Activated CD4-positive, CD25-positive, alpha-beta regulatory T cell treated with anti-CD3 and anti-CD28 coated beads, Interleukin-2, amount 50 U/mL, for 16 hours (primary cell): ENCODE data around the gene GATAD2A.
"Not testable (repeated sequence)": the region's sequence is repeated elsewhere in the genome, so short reads cannot be mapped to it uniquely, and the experiment has no call there.

Experiments
- DNase-seq: peaks from one replicate; pipeline ENCODE4 v3.0.0-alpha.2; 2020; ENCODE audit warnings: low read depth, low spot score

Gene GATAD2A, protein sequence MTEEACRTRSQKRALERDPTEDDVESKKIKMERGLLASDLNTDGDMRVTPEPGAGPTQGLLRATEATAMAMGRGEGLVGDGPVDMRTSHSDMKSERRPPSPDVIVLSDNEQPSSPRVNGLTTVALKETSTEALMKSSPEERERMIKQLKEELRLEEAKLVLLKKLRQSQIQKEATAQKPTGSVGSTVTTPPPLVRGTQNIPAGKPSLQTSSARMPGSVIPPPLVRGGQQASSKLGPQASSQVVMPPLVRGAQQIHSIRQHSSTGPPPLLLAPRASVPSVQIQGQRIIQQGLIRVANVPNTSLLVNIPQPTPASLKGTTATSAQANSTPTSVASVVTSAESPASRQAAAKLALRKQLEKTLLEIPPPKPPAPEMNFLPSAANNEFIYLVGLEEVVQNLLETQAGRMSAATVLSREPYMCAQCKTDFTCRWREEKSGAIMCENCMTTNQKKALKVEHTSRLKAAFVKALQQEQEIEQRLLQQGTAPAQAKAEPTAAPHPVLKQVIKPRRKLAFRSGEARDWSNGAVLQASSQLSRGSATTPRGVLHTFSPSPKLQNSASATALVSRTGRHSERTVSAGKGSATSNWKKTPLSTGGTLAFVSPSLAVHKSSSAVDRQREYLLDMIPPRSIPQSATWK

DNA sequence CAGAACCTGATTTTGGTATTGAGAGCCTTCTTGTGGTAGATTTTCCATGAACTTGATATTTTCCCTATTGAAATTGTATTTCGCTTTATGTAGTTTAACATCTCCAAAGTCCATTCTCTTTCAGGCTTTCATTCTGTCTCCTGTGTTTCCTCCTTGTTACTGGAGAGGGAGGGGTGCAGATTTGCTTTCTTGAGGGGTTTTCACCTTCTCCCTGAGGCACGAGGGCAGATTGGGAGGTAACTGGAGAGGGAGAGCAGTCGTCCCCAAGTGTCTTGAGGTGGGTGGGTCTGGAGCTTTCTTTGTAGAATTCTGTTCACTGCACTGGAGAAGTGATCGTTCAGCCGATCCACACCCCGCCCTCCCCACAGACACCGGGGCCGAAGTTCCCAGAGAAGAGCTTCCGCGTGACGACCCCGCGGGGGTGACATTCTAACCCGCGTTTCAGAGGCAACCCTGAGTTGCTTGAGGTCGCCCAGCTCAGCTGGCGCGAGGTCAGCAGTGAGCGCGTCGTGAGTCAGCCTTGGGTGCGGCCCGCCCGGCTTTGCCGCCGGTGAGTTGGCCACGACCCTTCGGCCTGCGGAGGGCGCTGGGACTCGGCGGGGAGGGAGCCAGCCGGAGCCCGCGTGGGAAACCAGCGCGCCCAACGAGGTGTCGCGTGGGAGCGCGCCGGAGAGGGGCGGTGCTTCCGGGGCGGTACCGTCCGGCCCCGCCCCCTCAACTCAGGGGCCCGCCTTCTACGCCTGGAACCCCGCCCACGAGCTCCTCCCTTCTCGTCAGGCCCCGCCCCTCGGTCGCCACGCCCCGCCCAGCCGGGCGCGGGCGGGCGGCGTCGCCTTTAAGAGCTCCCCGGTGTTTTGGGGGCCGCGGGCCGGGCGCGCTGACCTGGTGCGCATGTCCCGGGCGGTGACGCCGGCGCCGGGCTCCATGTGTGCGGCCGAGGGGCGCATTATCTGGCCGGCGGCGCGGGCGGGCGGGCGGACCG lies at the start of gene GATAD2A:
Gene GATAD2A, plus strand, starts transcription at position 797 of the 982 bp plus-strand sequence. CDS start 59,671 bp downstream, outside the sequence.
- DNase-seq: peak; percentile 86

DNA sequence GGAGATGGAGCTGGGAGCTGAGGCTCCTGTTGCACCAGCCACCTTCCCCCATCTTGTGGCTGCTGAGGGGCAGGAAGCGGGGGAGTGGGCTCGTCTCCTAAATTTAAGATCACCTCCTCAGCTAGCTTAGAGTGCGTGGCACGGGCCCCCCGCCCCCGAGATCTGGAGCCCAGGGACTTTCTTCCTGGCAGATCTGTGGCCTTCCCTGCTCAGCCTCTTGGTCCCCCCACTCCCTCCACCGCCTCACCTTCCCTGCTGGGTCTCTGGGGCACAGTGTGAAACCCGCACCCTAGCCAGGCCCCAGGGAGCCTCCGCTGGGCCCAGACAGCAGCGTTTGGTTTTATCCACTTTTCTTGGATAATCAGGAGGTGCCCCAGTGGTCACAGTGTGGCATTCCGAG lies 49.0 kb upstream of the GATAD2A start:
- no peak for DNase-seq

DNA sequence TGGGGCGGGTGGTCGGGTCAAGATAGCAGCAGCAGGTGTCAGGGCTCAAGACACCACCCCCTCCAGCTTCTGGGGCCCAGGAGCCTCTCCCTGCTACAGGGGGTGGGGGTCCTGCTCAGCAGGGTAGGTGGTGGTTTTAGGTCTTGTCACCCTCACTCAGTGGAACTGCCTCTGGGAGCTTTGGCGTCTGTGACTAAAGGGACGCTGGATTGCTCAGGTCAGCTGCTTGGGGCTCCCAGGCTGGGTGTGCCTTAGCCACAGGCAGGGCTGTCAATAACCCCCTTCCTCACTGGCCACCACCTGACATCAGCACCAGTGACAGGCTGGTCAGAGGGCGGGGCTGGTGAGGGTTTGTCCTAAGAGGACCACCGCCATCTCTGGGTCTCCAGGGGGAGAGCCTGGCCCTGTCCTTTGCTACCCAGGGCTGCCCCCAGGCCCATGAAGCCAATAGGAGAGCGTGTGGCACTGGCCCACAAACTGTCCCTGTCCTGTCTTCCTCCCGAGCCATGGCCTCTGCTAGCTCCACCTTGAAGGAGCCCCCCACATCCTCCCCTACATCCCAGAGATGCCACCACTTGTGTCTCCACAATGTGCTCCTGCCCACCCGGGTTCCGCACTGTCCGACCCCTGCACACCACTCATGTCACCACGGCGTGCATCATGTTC lies 48.4 kb upstream of the GATAD2A start:
- DNase-seq: no peak

DNA sequence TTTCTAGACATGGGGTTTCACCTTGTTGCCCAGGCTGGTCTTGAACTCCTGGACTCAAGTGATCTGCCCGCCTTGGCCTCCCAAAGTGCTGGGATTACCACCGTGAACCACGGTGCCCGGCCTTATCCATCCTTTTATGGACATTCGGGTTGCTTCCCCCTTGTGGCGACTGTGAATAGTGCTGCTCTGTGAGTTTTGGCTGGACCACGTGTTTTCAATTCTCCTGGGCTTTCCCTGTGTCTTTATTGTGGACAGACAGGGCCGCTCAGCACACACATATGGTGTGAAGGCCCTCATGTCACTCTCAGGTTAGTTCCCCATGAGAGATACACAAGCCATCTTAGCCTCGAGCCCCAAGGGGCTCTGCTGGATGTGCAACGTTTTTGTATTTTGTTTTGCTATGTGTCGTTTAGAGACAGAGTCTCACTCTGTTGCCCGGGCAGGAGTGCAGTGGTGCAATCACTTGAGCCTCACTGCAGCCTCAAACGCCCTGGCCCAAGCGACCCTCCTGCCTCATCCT lies 44.3 kb upstream of the GATAD2A start:
- peak; percentile 35 for DNase-seq

DNA sequence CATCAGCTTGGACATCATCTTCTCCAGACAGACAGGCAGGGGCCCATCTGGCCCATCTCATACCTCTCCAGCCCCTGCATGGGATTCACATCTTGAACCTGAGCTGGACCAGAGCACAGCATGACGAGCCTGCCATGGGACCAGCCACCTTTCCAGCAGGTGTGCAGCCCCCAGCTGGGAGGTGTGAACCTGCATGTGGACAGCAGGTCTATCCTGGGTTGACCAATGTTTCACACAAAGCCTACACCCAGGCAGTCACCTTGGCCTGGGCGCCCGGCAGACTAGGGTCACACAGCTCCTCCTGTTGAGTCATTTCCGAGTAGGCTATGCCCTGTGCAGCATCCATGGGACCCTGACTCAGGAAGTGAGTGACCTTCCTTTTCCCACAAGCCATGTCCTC lies 43.4 kb upstream of the GATAD2A start:
- no peak for DNase-seq

DNA sequence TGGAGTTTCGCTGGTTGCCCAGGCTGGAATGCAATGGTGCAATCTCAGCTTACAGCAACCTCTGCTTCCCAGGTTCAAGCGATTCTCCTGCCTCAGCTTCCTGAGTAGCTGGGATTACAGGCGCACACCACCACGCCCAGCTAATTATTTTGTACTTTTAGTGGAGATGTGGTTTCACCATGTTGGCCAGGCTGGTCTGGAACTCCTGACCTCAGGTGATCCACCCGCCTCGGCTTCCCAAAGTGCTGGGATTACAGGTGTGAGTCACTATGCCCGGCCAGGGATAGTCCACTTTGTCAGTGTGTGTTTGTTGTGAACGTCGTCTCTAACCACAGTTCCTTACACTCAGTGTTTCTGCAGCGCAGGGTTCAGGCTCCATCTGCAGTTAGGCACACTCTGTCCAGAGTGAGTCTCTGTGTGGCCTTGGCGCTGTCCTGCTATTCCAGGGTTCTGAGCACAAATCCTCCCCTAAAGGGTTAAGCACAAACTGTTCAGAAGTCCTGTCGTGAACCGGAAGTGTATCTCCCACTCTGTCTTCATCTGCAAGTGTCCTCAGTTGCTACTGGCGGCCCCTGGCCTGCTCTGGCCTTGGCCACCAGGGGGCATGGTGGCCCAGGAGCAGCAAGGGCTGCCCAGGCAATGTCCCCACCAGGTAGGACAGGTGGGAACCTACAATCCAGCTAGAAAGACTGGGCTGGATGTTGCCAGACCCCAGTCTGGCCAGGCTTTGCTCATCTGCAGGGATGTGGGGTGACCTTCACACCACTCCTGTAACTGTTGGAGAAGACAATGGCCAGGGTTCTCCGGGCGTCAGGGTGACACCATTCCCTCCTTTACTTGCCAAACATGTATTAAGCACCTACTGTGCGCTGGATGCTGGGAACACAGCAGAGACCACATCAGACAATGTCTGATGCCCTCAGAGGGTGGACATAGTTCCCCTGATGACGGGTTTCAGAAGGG lies 38.8 kb upstream of the GATAD2A start:
- peak; percentile 50 for DNase-seq

DNA sequence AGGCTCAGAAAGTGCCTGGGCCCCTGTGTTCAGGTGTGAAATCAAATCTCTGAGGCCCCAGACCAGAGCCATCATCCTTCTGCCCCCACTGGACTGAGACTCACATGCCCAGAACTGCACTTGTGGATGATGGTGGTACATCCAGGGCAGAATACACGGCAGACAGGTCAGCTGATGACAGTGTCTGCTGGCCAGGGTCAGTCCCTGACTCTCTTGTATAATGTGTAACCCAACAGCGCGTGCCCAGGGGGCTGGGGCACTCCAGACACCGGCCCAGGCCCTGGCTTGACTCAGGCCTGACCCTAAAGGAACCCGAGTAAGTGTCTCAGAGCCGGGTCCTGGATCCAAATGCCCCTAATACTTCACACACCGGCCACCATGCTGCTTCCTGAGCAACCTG lies 37.4 kb upstream of the GATAD2A start:
- DNase-seq: no peak

DNA sequence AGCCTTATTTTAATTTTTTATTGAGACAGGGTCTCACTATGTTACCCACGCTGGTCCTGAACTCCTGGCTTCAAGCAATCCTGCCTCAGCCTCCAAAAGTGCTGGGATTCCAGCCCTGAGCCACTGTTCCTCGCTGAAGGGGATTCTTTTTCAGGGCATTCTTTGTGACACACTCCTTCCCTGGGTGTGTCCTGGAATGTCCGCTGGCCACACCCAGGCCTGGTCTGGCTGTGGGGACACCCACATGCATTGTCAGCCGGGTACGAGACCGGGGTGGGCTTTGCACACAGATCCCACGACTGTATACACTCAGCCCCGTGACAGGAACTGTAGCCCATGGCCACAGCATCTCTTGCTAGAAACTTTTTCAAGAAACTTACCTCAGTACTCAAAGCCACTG lies 34.4 kb upstream of the GATAD2A start:
- DNase-seq: no peak

DNA sequence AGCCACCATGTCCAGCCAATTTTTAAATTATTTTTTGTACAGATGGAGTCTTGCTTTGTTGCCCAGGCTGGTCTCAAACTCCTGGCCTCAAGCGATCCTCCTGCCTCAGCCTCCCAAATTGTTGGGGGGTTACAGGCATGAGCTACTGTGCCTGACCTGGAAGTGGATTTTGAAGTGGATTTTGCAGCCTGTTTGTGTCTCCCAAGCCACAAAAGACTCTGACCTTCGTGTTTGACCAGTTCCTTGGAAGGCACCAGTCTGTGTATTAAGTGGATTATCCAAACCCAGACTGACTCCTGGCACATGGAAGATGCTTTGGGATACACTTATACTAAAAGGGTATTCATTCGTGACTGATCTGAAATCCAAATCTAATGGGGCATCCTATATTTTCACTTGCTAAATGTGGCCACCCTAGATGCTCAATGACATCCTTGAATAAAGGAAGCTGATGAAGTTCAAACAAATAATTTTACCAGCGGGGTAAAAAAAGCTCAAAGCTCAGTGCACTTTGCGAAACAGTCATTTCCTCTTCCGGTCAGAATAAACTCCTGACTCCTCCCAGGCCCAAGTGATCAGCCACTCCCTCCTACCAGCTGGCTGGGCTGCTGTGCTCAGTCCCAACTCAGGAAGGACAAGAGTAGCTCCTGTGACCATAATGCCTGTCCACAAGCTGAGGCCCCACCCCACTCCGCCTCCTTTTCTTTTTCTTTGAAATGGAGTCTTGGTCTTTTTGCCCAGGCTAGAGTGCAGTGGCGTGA lies 32.6 kb upstream of the GATAD2A start:
- DNase-seq: no peak

DNA sequence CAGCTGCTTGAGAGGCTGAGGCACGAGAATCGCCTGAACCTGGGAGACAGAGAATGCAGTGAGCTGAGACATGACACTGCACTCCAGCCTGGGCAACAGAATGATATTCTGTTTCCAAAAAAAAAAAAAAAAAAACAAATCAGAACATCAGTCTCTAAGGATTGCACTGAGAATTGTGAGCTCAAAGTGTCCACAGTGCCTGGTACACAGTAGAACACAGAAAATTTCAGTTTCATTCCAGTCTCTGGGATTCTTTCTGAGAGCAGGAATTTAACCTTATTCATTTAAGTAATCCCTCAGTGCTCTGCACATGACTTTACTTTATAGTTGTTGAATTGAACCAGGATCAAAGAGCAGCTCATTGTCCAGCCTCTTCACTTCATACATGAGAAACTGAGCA lies 25.9 kb upstream of the GATAD2A start:
- DNase-seq: no peak

DNA sequence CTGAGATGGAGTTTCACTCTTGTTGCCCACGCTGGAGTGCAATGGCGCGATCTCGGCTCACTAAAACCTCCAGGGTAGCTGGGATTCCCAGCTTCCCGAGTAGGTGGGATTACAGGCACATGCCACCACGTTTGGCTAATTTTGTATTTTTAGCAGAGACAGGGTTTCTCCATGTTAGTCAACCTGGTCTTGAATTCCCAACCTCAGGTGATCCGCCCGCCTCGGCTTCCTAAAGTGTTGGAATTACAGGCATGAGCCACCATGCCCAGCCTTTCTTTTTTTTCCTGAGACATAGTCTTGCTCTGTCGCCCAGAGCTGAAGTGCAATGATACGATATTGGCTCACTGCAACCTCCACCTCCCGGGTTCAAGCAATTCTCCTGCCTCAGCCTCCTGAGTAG lies 25.2 kb upstream of the GATAD2A start:
- not testable (repeated sequence) for DNase-seq

DNA sequence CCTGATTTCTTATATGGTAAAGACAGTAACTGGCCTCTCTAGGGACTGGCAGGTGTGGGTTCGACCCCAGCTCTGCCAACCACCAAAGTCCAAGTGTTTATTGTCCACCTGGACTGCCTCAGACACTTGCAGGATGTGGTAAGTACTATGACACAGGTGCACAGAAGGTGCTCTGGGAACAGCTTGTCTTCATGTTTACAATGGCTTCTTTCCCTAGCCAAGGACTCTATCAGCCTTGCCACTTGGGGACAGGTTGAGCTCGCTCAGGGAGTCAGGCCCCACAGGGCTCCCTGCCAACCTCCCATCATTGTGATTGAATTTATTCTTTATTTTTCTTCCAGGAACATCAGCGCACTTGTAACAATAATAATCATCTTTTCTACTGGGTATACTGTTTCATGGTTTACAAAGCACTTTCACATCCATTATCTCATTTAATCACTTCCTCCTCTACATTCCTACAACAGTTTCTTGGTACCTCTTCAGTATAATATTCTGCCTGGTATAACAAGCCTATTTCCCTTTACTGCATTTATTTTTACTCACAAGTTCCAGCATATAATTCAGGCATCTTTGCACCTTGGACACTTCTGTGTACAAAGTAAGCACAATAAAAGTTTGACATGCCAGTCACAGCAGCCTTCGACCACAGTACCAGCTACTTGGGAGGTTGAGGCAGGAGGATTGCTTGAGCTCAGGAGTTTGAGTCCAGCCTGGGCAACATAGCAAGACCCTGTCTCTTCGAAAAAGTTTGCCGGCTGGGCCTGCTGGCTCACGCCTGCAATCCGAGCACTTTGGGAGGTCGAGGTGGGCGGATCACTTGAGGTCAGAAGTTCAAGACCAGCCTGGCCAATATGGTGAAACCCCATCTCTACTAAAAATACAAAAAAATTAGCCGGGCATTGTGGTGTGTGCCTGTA lies 24.2 kb upstream of the GATAD2A start:
- no peak for DNase-seq

DNA sequence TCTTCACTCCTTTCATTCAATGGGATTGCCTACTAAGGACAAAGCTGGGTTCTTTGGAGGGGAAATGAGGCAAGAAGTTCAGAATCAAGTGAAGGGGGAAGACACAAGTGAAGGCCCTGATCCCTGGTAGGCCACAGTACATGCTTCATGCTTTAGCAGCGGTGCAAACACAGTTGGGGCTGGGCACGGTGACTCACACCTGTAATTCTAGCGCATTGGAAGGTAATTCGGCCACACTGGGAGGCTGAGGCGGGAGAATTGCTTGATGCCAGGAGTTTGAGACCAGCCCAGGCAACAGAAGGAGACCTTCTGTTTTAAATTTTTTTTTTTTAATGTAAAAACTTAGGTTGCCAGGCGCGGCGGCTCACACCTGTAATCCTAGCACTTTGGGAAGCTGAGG lies 23.4 kb upstream of the GATAD2A start:
- no peak for DNase-seq

DNA sequence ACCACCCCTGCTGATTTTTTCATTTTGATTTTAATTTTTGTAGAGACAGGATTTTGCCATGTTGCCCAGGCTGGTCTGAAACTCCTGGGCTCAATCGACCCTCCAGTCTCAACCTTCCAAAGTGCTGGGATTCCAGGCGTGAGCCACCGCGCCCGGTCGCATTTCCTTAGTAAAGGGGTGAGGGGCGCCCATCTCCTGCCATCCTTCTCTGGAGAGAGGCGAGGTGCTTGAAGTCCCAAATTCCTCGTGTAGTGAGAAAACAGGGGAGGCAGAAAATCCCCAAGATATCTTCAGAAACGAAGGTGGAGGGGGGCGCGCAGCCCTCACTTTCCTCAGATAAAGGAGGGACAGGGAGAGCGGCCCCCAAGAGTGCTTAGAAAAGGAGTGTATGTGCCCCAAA lies 21.0 kb upstream of the GATAD2A start:
- no peak for DNase-seq

DNA sequence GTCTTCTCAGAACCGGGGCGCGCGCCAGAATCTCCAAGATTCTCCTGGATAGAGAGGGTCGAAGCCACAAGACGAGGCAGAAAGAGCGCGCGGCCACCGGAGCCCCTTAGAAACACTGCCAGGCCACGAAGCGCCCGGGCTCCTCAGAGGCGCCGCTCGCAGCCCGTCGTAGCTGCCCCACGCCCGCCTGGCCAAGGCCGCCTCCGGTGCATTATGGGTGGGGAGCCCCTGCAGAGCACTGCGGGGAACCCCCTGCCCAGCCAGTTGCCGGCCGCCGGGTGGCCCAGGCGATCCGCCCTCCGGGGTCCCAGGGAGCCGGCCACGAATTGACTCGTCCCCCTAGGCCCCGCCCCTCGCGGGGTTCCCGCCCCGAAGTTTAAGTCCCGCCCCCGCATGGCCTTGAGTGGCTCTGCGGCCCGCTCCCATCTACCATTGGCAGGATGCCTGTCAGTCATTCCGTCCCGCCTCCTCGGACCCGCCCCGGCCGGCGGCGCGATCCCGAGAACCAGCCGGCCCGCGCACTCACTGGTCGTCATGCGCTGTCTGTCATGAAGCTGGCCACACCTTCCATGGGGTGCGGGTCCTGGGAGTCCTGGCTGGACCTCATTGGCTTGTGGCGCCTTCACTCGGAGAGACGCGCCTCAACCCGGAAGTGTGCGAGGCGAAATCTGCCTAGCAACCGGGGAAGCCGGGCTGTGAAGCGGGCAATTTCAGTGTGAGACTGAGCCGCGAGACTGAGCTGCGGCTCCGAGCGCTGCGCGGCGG lies 20.2 kb upstream of the GATAD2A start:
- peak; percentile 99 for DNase-seq

DNA sequence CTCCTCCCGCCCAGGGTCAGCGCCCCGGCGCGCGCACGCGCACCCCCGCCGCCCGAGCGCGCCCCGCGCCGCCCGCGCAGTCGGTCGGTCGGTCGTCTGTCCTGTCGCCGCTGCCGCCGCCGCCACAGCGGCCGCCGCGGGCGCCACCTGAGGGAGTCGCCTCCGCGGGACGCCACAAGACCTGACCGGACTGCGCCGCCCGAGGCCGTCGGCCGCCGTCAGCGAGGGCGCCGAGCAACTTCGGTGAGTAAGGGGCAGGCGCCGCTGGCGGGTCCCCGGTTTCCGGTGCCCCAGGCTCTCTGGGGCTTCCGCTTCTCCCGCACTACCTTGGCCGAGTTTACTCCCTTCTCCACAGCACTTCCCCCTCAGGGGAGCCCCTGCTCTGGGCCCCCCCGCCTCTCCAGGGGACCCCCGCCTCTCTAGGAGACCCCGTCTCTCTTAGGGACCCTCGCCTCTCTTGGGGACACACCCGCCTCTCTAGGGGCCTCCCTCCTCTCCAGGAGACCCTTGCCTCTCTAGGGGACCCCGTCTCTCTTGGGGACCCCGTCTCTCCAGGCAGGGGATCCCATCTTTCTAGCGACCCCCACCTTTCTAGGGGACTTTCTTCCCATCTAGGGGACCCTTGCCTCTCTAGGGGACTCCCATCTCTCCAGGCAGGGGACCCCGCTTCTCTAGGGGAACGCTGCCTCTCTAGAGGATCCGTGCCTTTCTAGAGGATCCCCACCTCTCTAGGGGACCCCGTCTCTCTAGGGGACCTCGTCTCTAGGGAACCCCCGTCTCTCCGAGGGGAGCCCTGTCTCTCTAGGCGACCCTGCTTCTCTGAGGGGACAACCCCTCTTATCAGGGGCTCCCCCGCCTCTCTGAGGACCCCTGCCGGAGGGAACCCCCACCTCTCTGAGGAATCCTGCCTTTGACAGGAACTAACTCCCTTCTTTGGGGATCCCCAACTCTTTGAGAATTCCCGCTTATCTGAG lies 19.3 kb upstream of the GATAD2A start:
- no peak for DNase-seq
